TTC549 (cell line): ENCODE measurements around the gene SQSTM1.
"Not testable (repeated sequence)": the region's sequence is repeated elsewhere in the genome, so short reads cannot be mapped to it uniquely, and the experiment has no call there.

Experiments used
- FAIRE-seq: peaks from 2 replicates; lab custom pipeline; 2012; peaks lifted over from hg19 to GRCh38; lab: Jason Lieb, UNC

Gene SQSTM1

DNA sequence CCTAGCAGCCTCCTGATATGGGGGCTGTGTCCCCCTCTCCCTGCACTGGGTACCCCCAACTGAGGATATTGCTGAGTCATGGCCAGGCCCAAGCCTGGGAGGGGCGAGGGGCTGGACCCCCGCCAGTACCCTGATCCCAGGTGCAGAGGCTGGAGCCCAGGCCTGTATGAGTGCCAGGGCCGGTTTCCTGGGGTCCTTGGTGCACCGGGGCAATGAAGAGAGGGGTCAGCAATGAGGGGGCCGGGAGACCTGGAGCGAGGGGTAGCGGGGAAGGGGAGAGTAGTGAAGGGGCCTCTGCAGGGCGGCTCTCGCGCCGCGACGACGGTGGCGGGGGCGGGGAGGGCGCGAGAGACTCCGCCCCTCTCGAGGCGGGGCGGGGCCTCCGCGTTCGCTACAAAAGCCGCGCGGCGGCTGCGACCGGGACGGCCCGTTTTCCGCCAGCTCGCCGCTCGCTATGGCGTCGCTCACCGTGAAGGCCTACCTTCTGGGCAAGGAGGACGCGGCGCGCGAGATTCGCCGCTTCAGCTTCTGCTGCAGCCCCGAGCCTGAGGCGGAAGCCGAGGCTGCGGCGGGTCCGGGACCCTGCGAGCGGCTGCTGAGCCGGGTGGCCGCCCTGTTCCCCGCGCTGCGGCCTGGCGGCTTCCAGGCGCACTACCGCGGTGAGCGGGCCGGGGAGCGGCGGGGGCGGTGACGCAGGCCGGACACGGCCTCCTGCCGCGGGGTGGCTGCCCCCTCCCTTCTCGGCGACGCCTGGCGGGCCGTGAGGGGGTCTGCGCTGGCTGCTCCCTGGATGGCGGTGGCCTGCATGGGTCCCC, at the start of gene SQSTM1:
TSS of gene SQSTM1 (plus strand) at position 423 of the 815 bp plus-strand sequence. CDS start at position 455, 32 bp downstream.
- no peak for FAIRE-seq

- FAIRE-seq: no peak
These were observed 49.3 kb upstream of the SQSTM1 start for GRCh38 chr5:179771311-179771895.

- FAIRE-seq: no peak
These were observed 48.4 kb upstream of the SQSTM1 start for GRCh38 chr5:179772351-179772750.

DNA sequence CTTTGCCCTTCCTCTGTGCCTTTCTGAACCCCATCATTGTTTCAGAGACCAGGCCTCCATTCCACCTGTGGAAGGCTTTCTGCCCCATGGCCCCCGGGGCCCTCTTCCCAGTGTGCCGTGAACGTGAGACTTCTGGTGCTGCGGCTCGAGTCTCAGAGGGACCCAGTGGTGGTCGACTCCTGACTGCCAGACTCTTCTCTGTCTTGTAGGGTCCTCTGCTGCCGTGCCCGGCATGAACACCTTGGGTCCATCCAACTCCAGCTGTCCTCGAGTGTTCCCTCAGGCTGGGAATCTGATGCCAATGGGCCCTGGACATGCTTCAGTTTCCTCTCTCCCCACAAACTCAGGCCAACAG, 47.0 kb upstream of the SQSTM1 start:
- FAIRE-seq: no peak

DNA sequence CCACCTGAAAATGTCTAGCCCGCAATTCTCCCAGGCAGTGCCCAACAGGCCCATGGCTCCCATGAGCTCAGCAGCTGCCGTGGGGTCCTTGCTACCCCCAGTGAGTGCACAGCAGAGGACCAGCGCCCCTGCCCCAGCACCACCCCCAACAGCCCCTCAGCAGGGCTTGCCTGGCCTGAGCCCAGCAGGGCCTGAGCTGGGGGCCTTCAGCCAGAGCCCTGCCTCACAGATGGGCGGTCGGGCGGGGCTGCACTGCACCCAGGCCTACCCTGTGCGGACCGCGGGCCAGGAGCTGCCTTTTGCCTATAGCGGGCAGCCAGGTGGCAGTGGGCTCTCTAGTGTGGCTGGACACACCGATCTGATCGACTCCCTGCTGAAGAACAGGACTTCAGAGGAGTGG, 46.3 kb upstream of the SQSTM1 start:
- no peak for FAIRE-seq

DNA sequence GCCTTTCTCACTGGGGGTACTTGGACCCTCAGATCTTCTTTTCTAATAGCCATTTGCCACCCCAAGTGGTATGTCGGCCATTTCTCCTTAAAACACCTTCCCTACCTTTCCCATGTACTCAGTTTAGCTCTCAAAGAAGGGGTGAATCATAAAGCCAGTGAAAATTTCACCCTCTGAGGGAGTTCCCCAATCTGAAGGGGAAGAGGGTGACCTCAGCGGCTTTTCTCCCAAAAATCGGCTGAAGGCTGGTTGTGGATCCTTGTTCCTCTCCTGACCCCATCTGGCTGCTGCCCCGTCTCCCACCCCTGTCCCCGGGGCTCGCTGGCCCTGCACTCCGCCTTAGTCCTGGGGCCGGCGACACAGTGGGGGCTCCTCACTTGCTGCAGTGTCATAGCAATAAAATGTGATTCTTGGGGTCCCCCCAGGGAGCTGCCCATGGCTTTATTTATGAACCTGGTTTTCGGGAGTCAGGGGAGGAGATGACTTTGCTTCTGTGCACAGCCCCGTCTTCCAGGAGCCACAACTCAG, 44.2 kb upstream of the SQSTM1 start:
- no peak for FAIRE-seq

GRCh38 chr5:179777456-179777855, 43.2 kb upstream of the SQSTM1 start:
- FAIRE-seq: no peak

DNA sequence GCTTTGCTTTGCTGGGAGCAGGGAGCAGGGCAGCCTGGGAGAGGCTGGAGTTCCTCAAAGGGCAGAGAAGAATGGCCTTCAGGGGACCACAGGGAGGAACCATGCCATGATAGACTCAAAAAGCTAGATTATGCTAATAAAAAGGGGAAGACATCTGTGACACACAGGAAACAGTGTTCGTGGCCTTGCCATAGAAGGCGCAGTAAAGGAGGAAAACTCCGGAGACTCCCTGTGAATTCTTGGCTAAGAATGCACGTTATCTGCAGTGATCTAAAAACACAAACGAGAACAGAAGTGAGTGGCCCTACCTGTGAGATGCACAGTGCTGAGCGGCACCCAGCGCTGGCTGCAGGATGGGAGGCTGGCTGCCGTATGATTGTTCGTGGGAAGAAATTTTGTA, 42.8 kb upstream of the SQSTM1 start:
- no peak for FAIRE-seq

DNA sequence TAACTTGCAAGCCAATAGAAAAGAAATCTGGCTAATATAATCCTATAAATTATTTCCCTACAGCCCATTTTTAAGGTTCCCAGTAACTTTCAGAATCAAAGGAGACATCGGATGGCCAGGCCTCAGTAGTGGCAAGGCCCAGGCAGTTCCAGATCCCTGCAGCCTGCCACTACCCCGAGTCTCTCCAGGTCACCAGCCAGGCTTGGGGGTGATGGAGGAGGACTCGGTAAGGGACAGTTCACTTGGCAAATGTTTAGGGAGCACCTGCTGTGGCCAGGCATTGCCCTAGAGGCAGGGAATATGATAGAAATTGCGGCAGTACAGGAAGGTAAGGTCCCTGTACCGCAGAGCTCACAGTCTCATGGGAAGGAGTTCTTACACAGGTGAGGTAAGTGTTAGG, 42.1 kb upstream of the SQSTM1 start:
- no peak for FAIRE-seq

GRCh38 chr5:179779826-179780225, 40.9 kb upstream of the SQSTM1 start:
- FAIRE-seq: no peak

DNA sequence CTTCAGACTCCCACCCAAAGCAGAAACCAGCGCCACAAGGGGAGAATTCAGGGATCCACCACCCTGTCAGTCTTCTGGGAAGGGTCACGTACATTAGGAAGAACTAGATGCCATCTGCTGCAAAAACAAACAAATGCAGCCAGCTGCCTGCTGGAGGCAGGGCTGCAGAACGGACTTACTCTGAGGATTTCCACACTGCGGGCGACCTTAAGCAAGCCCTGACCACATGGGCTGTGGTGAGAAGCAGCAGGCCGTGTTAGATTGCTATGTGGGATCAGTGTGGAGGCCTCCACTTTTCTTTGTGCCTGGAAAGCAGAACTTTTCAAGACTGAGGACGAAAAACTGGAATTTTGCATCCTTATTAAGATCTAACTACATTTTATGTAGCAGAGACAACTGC, 40.3 kb upstream of the SQSTM1 start:
- FAIRE-seq: no peak

- no peak for FAIRE-seq
These were observed 38.9 kb upstream of the SQSTM1 start for GRCh38 chr5:179781846-179782245.

DNA sequence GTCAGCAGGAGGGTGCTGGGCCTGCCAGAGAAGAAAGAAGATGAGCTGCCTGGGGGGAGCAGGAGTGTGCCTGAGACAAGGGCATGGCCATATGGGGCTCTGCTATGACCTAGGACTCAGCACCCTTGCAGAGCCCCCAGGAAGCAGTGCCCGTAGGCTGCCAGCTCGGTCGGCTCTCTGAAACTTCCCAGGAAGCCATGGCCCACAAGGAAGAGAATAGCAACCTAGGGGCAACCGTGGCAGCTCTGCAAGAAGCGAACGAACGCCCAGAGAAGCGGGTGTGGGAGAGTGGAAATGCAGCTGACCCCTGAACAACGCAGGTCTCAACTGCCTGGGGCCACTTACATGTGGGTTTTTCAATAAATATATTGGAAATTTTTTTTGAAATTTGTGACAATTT, 37.6 kb upstream of the SQSTM1 start:
- no peak for FAIRE-seq

GRCh38 chr5:179786861-179787260, 33.8 kb upstream of the SQSTM1 start:
- no peak for FAIRE-seq

- no peak for FAIRE-seq
These were observed 32.4 kb upstream of the SQSTM1 start for GRCh38 chr5:179788193-179788854.

- not testable (repeated sequence) for FAIRE-seq
These were observed 31.4 kb upstream of the SQSTM1 start for GRCh38 chr5:179789278-179789677.

GRCh38 chr5:179791881-179792611, 28.7 kb upstream of the SQSTM1 start:
- no peak for FAIRE-seq

GRCh38 chr5:179792612-179793467, 27.9 kb upstream of the SQSTM1 start:
- FAIRE-seq: no peak

GRCh38 chr5:179793468-179794139, 27.1 kb upstream of the SQSTM1 start, which contains the start of gene LTC4S:
TSS of gene LTC4S (plus strand) at chr5:179793986. CDS start at chr5:179794081, 95 bp downstream.
- FAIRE-seq: no peak

DNA sequence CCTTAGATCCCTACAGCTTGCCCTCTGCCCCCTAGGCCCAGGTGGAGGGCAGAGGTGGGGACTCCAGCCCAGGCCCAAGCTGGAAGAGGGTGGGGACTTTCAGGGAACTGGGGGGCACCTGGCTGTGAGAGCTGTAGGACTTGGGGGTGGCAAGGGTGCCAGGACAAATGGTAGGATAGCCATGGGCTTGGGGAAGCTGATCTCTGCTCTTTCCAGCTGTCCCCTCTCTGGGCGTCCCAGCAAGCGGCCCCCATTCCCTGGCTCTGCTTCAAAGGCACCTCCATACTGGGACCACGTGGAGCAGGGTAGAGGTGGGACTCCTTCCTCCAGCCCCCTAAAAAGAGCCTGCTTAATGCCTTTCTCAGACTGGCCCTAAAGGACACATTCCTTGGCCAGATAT, 26.5 kb upstream of the SQSTM1 start:
- FAIRE-seq: no peak

GRCh38 chr5:179794575-179794974, 26.1 kb upstream of the SQSTM1 start:
- no peak for FAIRE-seq
